OCI-LY1 (cell line): ENCODE results near the gene KLHL6.
A peak's percentile ranks its signal among the peaks of the same experiment; 100 is the strongest.

Experiments used
- H2AFZ ChIP-seq: fragments of 200-600 bp; sonication (generic), shearing (Covaris generic); 2 replicates; pipeline ENCODE4 v1.6.0; 2014; ENCODE audit warnings: antibody characterized with exemption, mild to moderate bottlenecking, low read length
- H3F3A ChIP-seq: fragments of 200-600 bp; sonication (generic), shearing (Covaris generic); 2 replicates; pipeline ENCODE4 v1.6.0; 2014; ENCODE audit warnings: mild to moderate bottlenecking, antibody characterized with exemption, low read length, moderate library complexity; ENCODE audit not compliant: insufficient read depth
- H3K27ac ChIP-seq: fragments of 200-600 bp; sonication (generic); 2 replicates; pipeline ENCODE4 v1.5.1; 2014; ENCODE audit warnings: low read length, mixed run types, mild to moderate bottlenecking, low read depth; ENCODE audit not compliant: poor library complexity, severe bottlenecking
- H3K27me3 ChIP-seq: fragments of 200-600 bp; sonication (generic); 2 replicates; pipeline ENCODE4 v1.6.0; 2014; ENCODE audit warnings: antibody characterized with exemption, mild to moderate bottlenecking, low read length, moderate library complexity; ENCODE audit not compliant: insufficient read depth
- H3K36me3 ChIP-seq: fragments of 200-600 bp; sonication (generic); 2 replicates; pipeline ENCODE4 v1.6.1; 2014; ENCODE audit warnings: mild to moderate bottlenecking, antibody characterized with exemption, low read length, moderate library complexity, mixed read lengths; ENCODE audit not compliant: insufficient read depth
- H3K4me1 ChIP-seq: fragments of 200-600 bp; sonication (generic); 2 replicates; pipeline ENCODE4 v1.5.1; 2014; ENCODE audit warnings: mild to moderate bottlenecking, low read length, moderate library complexity; ENCODE audit not compliant: insufficient read depth, severe bottlenecking
- H3K4me2 ChIP-seq: fragments of 200-600 bp; sonication (generic), shearing (Covaris generic); 2 replicates; pipeline ENCODE4 v1.6.1; 2014; ENCODE audit warnings: low read length
- H3K4me3 ChIP-seq: fragments of 200-600 bp; sonication (generic); 2 replicates; pipeline ENCODE4 v1.5.1; 2014; ENCODE audit warnings: low read length, low read depth, mild to moderate bottlenecking, mixed read lengths; ENCODE audit not compliant: poor library complexity, severe bottlenecking
- H3K79me2 ChIP-seq: fragments of 200-600 bp; shearing (Covaris generic); 2 replicates; pipeline ENCODE4 v1.6.1; 2016; ENCODE audit warnings: mixed run types, low read length, mixed read lengths; ENCODE audit not compliant: insufficient read depth
- H3K9ac ChIP-seq: fragments of 200-600 bp; sonication (generic), shearing (Covaris generic); 2 replicates; pipeline ENCODE4 v1.6.1; 2014; ENCODE audit warnings: mild to moderate bottlenecking, low read length, mixed read lengths
- H3K9me2 ChIP-seq: fragments of 200-600 bp; sonication (generic), shearing (Covaris generic); 2 replicates; pipeline ENCODE4 v1.6.1; 2014; ENCODE audit warnings: low read depth, mild to moderate bottlenecking, low read length, mixed read lengths
- H3K9me3 ChIP-seq: fragments of 200-600 bp; shearing (Covaris generic); 2 replicates; pipeline ENCODE4 v1.6.1; 2014; ENCODE audit warnings: low read length, mixed read lengths
- H4K20me1 ChIP-seq: fragments of 200-600 bp; sonication (generic), shearing (Covaris generic); 2 replicates; pipeline ENCODE4 v1.6.0; 2016; ENCODE audit warnings: mild to moderate bottlenecking, low read length; ENCODE audit not compliant: insufficient read depth
- EZH2 ChIP-seq: fragments of 200-600 bp; sonication (generic), shearing (Covaris generic); IDR thresholded peaks from 2 replicates; pipeline ENCODE4 v1.8.0; 2017; ENCODE audit warnings: borderline replicate concordance, mixed run types, mild to moderate bottlenecking, antibody characterized with exemption, low read length, moderate library complexity, mixed read lengths
- TF ChIP-seq, protein P1 (sequence below): fragments of 200-600 bp; sonication (generic), shearing (Covaris generic); IDR thresholded peaks from 2 replicates; pipeline ENCODE4 v1.5.1; 2017; ENCODE audit warnings: mild to moderate bottlenecking, antibody characterized with exemption, low read length, moderate library complexity, mixed read lengths

KLHL6 gene

DNA sequence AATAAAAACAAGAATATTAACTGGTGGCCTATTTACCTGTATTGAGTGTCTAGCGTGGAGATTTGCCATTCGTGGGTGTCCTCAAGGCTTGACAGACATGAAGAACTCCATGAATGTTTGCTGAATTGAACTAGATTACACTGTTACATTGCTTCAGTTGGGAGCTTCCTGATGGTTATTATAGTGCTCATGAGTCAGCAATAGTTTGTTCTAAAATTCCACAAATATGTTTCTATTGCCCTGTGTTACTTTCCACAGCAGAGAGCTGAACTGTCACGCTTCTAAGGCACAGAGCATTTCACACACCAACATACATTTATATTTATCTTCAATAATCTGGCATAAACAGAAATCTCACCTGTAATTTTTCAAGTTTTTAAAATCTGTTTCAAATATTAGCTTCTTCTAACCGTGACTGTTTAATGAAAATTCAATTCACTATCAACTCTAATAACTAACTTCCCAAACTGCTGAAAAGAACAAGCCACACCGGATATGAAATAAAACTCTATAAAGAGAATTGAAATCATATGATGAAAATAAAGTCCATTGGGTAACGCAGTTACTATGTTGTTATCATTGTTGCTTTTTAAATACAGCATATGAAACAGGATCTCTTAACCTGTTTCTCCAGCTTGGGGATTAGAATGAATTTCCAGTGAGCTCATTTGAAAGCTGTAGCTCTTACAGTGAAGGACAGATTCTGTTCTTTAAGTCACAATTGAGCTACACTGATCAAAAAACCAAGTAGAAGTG lies 65.9 kb downstream of the KLHL6 start:
- Histone ChIP-seq H3K79me2 (no peaks in the 10 kb centered on the region), H3K9me3 (no peaks in the 10 kb centered on the region), H3K4me2 (no peak overlapping the region), H3F3A (no peaks in the 10 kb centered on the region), H2AFZ (no peak overlapping the region), H3K4me1 (peaks cover 48% of the 10 kb centered on the region), H3K9ac (no peak overlapping the region), H3K27ac (peak overlapping the region; percentile 42), H4K20me1 (no peaks in the 10 kb centered on the region), H3K36me3 (peaks cover 72% of the 10 kb centered on the region), H3K4me3 (no peak overlapping the region), H3K27me3 (no peaks in the 10 kb centered on the region), H3K9me2 (no peaks in the 10 kb centered on the region)
- TF ChIP-seq, protein P1, sequence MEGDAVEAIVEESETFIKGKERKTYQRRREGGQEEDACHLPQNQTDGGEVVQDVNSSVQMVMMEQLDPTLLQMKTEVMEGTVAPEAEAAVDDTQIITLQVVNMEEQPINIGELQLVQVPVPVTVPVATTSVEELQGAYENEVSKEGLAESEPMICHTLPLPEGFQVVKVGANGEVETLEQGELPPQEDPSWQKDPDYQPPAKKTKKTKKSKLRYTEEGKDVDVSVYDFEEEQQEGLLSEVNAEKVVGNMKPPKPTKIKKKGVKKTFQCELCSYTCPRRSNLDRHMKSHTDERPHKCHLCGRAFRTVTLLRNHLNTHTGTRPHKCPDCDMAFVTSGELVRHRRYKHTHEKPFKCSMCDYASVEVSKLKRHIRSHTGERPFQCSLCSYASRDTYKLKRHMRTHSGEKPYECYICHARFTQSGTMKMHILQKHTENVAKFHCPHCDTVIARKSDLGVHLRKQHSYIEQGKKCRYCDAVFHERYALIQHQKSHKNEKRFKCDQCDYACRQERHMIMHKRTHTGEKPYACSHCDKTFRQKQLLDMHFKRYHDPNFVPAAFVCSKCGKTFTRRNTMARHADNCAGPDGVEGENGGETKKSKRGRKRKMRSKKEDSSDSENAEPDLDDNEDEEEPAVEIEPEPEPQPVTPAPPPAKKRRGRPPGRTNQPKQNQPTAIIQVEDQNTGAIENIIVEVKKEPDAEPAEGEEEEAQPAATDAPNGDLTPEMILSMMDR, result no peak
- TF ChIP-seq EZH2, result no peak

DNA sequence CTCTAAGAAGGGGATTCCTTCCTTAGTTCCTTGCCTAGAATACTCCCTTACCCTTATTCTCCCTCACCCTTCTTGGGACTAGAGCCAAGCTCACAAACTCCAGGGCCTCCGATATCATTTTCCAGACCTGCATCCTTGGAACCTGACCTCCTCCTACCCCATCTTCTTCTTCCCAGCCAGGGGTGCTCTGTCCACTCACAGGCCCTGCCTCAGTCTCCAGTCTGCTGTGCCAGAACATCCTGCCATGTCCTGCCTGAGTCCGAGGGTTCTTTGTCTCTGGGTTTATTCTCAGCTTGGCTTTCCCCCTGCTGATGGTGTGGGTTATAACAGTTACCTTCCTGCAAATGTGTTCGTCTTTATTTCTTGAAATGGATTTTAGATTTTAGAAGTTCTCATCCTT lies 67.2 kb downstream of the KLHL6 start:
- no peak overlapping the region for H2AFZ ChIP-seq
- H3K4me2 ChIP-seq, result no peak overlapping the region
- no peak for TF ChIP-seq EZH2
- TF ChIP-seq, protein P1, result no peak
- no peaks in the 10 kb centered on the region for H3K27me3 ChIP-seq
- H3K9me2 ChIP-seq, result no peaks in the 10 kb centered on the region
- no peaks in the 10 kb centered on the region for H3F3A ChIP-seq
- H3K36me3 ChIP-seq, result peaks cover 59% of the 10 kb centered on the region
- H3K4me1 ChIP-seq, result peaks cover 52% of the 10 kb centered on the region
- H4K20me1 ChIP-seq, result no peaks in the 10 kb centered on the region
- no peak overlapping the region for H3K4me3 ChIP-seq
- peak overlapping the region; percentile 8 for H3K27ac ChIP-seq
- H3K79me2 ChIP-seq, result no peaks in the 10 kb centered on the region
- H3K9ac ChIP-seq, result no peak overlapping the region
- H3K9me3 ChIP-seq, result no peaks in the 10 kb centered on the region

DNA sequence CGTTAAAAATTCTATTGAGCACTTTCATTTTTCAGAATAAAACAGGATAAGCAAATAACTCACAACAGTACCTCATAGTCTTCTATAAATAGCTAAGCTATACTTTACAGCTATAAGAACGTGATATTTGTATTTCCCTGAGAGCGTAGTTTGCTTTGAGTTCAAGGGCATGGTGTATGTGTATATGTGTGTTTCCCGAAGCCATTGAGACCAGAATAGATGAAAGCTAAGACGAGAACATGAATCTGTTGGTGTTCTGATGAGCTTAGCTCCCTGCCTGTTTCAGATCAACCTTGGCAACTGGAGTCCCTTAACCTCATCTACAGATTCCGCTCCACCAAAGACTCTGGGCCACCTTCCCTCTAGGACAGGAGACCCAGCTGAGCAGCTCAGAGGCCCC lies 67.6 kb downstream of the KLHL6 start:
- H3K36me3 ChIP-seq, result peaks cover 54% of the 10 kb centered on the region
- H3K4me3 ChIP-seq, result no peak overlapping the region
- TF ChIP-seq, protein P1, result no peak
- TF ChIP-seq EZH2, result no peak
- H2AFZ ChIP-seq, result no peak overlapping the region
- H3K27ac ChIP-seq, result peak overlapping the region; percentile 8
- no peak overlapping the region for H3K9ac ChIP-seq
- no peaks in the 10 kb centered on the region for H3K9me2 ChIP-seq
- H3K4me1 ChIP-seq, result peaks cover 52% of the 10 kb centered on the region
- H3F3A ChIP-seq, result no peaks in the 10 kb centered on the region
- no peaks in the 10 kb centered on the region for H3K79me2 ChIP-seq
- H3K27me3 ChIP-seq, result no peaks in the 10 kb centered on the region
- H3K4me2 ChIP-seq, result no peak overlapping the region
- no peaks in the 10 kb centered on the region for H4K20me1 ChIP-seq
- no peaks in the 10 kb centered on the region for H3K9me3 ChIP-seq
